Measurements from ENCODE around the gene TNKS1BP1.
"Not testable (repeated sequence)": the region's sequence is repeated elsewhere in the genome, so short reads cannot be mapped to it uniquely, and the experiment has no call there.

The TNKS1BP1 gene, protein sequence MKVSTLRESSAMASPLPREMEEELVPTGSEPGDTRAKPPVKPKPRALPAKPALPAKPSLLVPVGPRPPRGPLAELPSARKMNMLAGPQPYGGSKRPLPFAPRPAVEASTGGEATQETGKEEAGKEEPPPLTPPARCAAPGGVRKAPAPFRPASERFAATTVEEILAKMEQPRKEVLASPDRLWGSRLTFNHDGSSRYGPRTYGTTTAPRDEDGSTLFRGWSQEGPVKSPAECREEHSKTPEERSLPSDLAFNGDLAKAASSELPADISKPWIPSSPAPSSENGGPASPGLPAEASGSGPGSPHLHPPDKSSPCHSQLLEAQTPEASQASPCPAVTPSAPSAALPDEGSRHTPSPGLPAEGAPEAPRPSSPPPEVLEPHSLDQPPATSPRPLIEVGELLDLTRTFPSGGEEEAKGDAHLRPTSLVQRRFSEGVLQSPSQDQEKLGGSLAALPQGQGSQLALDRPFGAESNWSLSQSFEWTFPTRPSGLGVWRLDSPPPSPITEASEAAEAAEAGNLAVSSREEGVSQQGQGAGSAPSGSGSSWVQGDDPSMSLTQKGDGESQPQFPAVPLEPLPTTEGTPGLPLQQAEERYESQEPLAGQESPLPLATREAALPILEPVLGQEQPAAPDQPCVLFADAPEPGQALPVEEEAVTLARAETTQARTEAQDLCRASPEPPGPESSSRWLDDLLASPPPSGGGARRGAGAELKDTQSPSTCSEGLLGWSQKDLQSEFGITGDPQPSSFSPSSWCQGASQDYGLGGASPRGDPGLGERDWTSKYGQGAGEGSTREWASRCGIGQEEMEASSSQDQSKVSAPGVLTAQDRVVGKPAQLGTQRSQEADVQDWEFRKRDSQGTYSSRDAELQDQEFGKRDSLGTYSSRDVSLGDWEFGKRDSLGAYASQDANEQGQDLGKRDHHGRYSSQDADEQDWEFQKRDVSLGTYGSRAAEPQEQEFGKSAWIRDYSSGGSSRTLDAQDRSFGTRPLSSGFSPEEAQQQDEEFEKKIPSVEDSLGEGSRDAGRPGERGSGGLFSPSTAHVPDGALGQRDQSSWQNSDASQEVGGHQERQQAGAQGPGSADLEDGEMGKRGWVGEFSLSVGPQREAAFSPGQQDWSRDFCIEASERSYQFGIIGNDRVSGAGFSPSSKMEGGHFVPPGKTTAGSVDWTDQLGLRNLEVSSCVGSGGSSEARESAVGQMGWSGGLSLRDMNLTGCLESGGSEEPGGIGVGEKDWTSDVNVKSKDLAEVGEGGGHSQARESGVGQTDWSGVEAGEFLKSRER (N-terminal part only)

GRCh38 chr11:57324886-57325734 is at the start of gene TNKS1BP1:
TSS of gene TNKS1BP1 (minus strand) at chr11:57324952. CDS start at chr11:57321885, 3,067 bp downstream.
- DNase-seq (ENCODE audit: low read depth, low spot score), result peak; percentile 81

GRCh38 chr11:57373146-57373545 is 48.4 kb upstream of the TNKS1BP1 start:
- no peak for DNase-seq (ENCODE audit: low read depth, low spot score)

GRCh38 chr11:57370941-57371340 is 46.2 kb upstream of the TNKS1BP1 start:
- DNase-seq (ENCODE audit: low read depth, low spot score), result no peak

DNA sequence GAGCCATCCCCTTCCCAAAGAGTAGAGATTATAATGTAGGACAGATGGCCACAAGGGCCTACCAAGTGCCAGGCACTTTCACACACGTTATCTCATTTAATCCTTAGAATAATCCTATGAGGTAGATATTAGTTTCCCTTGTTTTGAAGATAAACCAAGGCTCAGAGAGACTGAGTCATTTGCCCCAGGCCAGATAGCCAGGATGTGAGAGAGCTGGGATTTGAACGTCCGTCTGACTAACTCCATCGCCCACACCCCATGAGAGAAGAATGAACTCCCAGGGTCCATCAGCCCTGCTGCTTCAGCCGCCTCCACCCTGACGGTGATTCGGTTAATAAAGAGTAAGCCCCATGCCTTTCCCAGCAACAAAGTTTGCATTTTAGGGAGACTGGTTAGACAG is 45.5 kb upstream of the TNKS1BP1 start:
- no peak for DNase-seq (ENCODE audit: low read depth, low spot score)

GRCh38 chr11:57368845-57369232 is 44.1 kb upstream of the TNKS1BP1 start:
- no peak for DNase-seq (ENCODE audit: low read depth, low spot score)

GRCh38 chr11:57368106-57368844 is 43.5 kb upstream of the TNKS1BP1 start:
- no peak for DNase-seq (ENCODE audit: low read depth, low spot score)

DNA sequence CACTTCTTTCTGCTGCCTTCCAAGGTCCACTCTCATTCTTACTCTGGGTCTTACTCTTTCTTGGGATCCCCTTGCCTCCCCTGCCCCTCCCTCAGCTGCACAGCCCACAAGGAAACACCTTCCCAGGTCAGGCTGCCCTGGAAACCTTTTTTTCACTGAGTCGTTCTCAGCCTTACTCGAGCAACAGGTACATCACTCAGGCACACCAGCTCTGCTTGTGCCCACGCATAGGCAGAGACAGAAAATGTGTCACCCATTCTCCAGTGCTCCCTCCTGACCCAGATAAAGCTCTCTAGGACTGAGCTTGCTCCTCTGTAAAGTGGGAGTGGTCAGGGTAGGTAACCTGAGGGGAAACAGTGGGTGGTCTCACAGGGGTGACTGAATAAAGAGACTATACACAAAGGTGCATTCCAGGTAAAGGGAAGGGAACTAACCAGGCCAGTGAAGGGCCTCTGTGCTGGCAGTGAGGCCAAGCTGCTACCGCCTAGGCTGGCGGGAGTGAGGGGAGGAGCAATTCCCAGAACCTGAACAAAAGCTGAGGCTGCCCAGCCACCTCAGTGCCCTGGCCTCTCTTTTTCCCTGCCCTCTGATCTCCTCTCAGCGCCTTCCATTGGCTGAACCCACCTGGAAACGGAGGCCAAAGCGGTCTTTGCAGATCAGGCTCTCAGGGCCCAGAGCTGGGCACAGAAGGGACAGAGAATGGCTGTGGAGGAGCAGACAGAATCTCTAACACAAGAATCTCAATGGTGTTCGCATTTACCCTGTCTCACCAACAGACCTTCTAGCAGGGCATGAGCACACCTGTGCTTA is 40.3 kb upstream of the TNKS1BP1 start:
- no peak for DNase-seq (ENCODE audit: low read depth, low spot score)

DNA sequence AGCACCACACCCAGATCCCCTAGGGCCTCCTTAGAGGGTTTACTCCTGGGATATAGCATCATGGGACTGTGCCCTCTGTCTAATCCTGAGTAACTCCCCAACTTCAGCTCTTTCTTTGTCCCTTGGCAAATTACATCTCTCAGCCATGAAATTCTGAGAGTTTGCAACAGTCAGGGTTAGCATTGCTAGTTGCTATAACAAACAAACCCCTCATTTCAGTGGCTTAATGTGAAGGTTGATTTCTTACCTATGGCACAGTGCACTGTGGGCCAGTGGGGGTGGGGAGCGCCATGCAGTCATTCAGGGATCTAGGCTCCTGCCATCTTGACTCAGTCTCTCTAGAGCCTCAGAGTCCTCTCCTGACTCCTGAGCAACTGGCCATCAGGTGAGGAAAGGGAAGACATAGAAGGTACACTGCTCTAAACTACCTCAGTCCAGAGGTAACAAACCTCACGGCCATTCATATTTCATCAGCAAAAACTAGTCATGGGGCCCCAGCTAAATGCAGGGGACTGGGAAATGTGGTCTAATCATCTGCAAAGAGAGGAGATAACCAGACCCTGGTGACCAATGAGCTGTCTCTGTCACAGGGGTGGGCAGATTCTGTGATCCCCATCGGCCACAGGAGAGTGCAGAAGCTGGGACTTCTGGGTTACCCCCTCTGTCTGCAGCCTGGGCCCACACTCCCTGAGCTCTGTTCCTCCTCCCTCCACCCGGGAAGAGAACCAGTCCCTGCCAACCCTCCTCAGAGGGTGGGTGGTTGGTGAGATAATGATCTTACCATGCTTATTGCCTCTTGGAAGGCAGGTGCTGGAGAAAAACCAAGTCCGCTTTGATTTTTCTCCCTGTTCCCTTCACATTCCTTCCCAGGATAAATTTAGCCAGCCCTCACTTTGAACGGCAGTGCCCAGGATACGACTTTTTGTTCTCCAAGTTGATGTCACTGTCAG is 38.7 kb upstream of the TNKS1BP1 start:
- no peak for DNase-seq (ENCODE audit: low read depth, low spot score)

GRCh38 chr11:57361926-57362325 is 37.2 kb upstream of the TNKS1BP1 start:
- DNase-seq (ENCODE audit: low read depth, low spot score), result no peak

DNA sequence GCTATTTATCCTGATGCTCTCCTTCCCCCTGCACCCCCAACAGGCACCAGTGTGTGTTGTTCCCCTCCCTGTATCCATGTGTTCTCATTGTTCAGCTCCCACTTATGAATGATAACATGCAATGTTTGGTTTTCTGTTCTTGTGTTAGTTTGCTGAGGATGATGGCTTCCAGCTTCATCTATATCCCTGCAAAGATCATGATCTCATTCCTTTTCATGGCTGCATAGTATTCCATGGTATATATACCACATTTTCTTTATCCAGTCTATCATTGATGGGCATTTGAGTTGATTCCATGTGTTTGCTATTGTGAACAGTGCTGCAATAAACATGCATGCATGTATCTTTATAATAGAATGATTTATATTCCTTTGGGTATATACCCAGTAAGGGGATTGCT is 36.7 kb upstream of the TNKS1BP1 start:
- DNase-seq (ENCODE audit: low read depth, low spot score), result not testable (repeated sequence)

DNA sequence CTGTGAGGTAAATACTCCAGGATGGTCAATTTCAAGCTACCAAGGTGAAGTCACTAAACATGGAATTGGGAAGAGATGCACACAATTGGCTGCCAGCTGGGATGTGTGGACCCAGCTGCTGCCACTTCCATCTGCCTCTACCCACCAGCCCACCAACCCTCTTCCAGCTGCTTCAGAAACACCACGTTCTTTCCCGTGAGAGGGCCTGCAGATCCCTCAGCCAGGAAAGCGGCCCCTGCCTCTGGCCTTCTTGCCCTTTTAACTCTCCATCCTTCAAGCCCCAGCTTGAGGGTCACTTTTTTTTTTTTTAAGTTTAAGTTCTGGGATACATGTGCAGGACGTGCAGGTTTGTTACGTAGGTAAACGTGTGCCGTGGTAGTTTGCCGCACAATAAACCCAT is 36.2 kb upstream of the TNKS1BP1 start:
- DNase-seq (ENCODE audit: low read depth, low spot score), result no peak

GRCh38 chr11:57359896-57360690 is 35.3 kb upstream of the TNKS1BP1 start:
- no peak for DNase-seq (ENCODE audit: low read depth, low spot score)

- DNase-seq (ENCODE audit: low read depth, low spot score), result no peak
Observed at GRCh38 chr11:57359396-57359795, 34.6 kb upstream of the TNKS1BP1 start.

GRCh38 chr11:57358991-57359390 is 34.2 kb upstream of the TNKS1BP1 start:
- DNase-seq (ENCODE audit: low read depth, low spot score), result no peak

DNA sequence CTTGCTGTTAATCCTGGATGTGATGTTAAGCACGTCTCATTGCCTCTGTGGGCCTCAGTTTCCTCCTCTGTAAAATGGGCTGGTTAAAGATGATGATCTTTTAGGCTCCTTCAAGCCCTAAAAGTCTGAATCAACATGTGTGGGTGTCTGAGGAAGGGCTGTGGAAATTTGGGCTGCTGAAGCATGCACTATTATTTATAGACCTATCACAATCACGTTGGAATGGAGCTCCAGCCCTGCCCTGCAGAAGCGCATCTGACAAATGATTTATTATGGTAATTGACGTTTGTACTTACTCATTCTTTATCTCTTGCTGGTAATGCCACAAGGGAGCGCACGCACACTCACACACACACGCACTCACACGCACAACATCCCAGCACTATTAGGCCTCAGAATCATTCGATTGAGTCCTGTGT is 33.8 kb upstream of the TNKS1BP1 start:
- DNase-seq (ENCODE audit: low read depth, low spot score), result no peak

GRCh38 chr11:57357856-57358255 is 33.1 kb upstream of the TNKS1BP1 start:
- DNase-seq (ENCODE audit: low read depth, low spot score), result no peak

DNA sequence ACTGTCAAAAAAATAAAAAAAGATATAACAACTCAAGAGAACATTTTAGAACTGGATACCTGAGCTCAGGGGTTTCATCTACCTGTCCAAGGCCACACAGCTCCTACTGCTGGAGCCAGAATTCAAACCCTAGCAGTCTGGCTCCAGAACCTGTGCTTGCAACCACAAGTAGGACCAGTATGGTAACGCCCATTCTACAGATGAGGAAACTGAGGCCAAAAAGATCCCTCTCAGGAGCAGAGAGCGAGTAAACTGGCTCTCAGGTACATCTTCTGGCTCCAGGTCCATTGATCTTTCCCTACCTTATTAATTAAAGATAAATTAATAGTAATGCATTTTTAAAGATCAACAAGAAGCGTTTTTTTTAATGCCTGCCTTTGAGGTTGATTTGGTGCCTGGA is 32.6 kb upstream of the TNKS1BP1 start:
- DNase-seq (ENCODE audit: low read depth, low spot score), result no peak

All from activated naive CD8-positive, alpha-beta T cell treated with anti-CD3 and anti-CD28 coated beads, Interleukin-2, amount 50 U/mL, for 16 hours (primary cell).